Amniotic epithelial cell (primary cell): ENCODE results near the gene PLA2G12B.

ENCODE experiments used
- DNase-seq: peaks from one replicate; pipeline ENCODE4 v3.0.0-alpha.2; 2010; ENCODE audit warnings: low read depth

Gene PLA2G12B

DNA sequence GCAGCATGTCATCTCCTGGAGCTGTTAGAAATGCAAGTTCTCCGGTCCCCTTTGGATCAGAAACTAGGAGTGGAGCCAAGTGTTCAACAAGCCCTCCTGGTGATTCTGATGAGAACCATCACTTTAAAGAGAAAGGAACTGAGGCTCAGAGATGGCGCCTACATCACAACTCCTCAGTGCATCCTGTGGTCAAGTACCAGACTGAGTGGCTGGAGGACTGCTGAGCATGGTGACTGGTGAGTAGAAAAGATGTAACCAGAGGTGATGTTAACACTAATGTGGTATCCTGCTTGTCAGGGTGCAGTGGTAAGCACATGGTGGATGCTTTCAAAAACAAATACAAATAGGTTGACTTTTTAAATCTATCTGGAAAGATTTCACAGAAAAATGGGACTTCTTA is 64.5 kb downstream of the PLA2G12B start:
- DNase-seq, result no peak

DNA sequence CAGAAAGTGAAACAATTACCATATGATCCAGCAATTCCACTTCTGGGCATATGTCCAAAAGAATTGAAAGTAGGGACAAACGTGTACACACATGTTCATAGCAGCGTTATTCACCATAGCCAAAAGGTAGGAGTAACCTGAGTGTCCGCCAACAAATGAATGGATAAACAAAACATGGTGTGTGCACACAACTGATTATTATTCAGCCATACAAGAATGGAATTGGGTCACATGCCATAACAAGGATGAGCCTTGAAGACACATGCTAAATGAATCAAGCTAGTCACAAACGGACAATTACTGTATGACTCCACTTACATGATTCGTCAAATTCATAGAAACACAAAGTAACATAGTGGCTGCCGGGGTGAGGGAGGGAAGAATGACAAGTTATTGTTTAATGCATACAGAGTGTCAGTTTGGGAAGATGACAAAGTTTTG is 65.2 kb downstream of the PLA2G12B start:
- DNase-seq, result peak; percentile 7

DNA sequence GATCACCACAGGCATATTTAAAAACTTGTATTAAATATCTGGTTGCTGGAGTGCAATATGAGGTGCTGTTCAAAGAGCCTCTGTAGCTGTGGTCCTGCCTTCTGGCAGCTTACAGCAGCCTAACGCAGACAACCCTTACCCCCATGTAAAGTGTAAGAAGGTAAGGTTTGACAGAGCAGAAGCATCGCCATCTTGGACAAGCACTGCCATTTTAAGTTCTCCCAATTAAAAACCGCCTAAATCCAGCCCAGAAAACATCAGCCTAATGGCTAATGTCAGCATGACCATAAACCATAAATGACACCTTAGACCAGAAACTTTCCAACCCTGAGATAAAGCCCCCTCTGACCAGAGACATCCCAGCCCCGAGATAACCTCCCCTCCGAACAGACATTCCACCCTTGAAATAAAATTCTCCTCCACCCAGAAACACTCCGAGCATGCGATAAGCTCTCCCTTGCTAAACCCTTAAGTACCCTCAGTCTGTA is 66.4 kb downstream of the PLA2G12B start:
- DNase-seq, result peak; percentile 7

DNA sequence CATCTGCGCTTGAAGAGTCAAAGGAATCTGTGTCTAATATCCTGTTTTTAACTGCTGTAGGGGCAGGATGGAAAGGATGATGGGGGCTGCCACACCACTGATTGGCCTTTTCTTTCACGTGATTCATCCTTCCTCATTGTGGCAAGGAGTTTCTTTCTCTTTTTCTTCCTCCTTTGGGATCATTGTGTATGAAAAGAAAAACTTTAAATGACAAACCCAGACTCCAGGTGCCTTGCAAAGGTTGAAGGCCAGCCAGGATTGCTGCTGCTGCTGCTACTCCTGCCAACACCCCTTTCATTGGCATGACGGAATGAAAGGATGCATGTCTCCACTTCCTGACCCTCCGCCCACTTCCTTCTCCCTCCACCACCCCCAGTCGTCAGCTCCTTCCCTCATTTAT is 67.6 kb downstream of the PLA2G12B start:
- DNase-seq, result no peak

DNA sequence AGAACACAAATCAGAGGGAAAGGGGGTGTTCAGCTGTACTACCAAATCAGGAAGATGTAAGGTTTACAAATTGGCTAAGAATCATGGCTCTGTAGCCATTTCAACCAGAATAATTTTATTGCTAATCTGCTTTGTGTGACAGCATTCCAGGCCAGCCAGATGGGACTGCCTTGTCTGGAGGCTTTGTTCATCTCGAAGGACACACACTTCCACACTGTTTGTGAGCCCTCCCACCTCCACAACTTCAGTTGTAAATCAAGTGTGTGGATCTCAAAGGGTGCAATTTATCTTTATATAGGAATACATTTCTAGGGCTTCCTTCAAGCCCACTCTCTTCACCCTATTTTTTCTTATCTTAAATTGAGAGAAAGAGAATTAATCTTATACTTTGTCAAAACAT is 68.0 kb downstream of the PLA2G12B start:
- DNase-seq, result no peak

DNA sequence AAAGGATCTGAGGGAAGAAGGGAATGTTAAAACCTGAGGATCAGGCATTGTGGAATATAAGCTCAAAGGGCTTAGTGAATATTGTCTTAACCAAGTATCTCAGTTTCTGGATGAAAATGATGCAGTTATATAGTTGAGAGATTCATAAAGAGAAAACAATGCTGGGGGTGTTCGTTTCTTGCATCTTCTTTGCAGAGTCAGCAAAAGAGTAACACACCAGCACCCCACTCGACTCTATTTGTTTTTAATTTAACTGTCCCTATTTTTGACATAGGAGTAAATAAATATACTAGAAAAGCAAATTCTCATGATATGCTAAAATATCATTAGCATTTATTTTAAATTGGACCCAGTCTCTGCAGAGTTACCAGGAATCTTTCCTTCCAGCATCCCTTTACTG is 68.7 kb downstream of the PLA2G12B start:
- no peak for DNase-seq
